HG03280 (cell line): ENCODE measurements around the gene MAU2.
A peak's percentile ranks its signal among the peaks of the same experiment; 100 is the strongest.
"Not testable (repeated sequence)": the region's sequence is repeated elsewhere in the genome, so short reads cannot be mapped to it uniquely, and the experiment has no call there.

Experiments used
- ATAC-seq: cut with Tn5 transposase; IDR thresholded peaks from one replicate; pipeline ENCODE4 v1.9.1; 2021; ENCODE audit warnings: mild to moderate bottlenecking, moderate library complexity; ENCODE audit not compliant: unreplicated experiment

The MAU2 gene

GRCh38 chr19:19381007-19381926, 60.6 kb downstream of the MAU2 start:
- ATAC-seq: no peak

GRCh38 chr19:19382118-19382517, 61.5 kb downstream of the MAU2 start:
- ATAC-seq: no peak

- ATAC-seq: no peak
These were observed 63.9 kb downstream of the MAU2 start for GRCh38 chr19:19384486-19384885.

GRCh38 chr19:19385131-19385895, 64.7 kb downstream of the MAU2 start:
- ATAC-seq: peak; percentile 91

- ATAC-seq: no peak
These were observed 65.6 kb downstream of the MAU2 start for GRCh38 chr19:19385896-19386869.

- ATAC-seq: no peak
These were observed 66.5 kb downstream of the MAU2 start for GRCh38 chr19:19387108-19387507.

- ATAC-seq: no peak
These were observed 68.2 kb downstream of the MAU2 start for GRCh38 chr19:19388568-19389555.

GRCh38 chr19:19389683-19390082, 69.1 kb downstream of the MAU2 start:
- ATAC-seq: not testable (repeated sequence)

GRCh38 chr19:19394333-19394732, 73.7 kb downstream of the MAU2 start:
- ATAC-seq: not testable (repeated sequence)

- no peak for ATAC-seq
These were observed 79.3 kb downstream of the MAU2 start for GRCh38 chr19:19399733-19400433.

- ATAC-seq: no peak
These were observed 82.2 kb downstream of the MAU2 start for GRCh38 chr19:19402656-19403372.

- no peak for ATAC-seq
These were observed 82.8 kb downstream of the MAU2 start for GRCh38 chr19:19403373-19403901.

GRCh38 chr19:19404879-19405860, 84.5 kb downstream of the MAU2 start, which contains the start of gene GATAD2A:
GATAD2A (plus strand) TSS chr19:19405675; CDS start chr19:19465346, 59,671 bp downstream.
- peak; percentile 78 for ATAC-seq

- peak; percentile 17 for ATAC-seq
These were observed 85.6 kb downstream of the MAU2 start for GRCh38 chr19:19405971-19406877.

GRCh38 chr19:19406878-19407632, 86.4 kb downstream of the MAU2 start:
- ATAC-seq: no peak
